Panc1 (cell line): ENCODE measurements around the gene TXNDC2.

ENCODE experiments used
- POLR2AphosphoS5 ChIP-seq: IDR thresholded peaks from 2 replicates; pipeline ENCODE4 v1.6.1; 2012; ENCODE audit warnings: mild to moderate bottlenecking, low read depth, low read length, moderate library complexity
- REST ChIP-seq, 2 experiments: IDR thresholded peaks; 2 replicates each; pipeline ENCODE4 v1.6.1; 2011 to 2012; ENCODE audit warnings: low read depth in 2 of 2, control low read depth in 1 of 2, low read length in 1 of 2, mild to moderate bottlenecking in 1 of 2, moderate library complexity in 1 of 2; ENCODE audit not compliant: insufficient read depth in 1 of 2
- SIN3A ChIP-seq: IDR thresholded peaks from 2 replicates; pipeline ENCODE4 v1.6.1; 2012; ENCODE audit warnings: low read depth, mild to moderate bottlenecking, low read length, moderate library complexity, borderline replicate concordance; ENCODE audit not compliant: insufficient read depth
- TCF7L2 ChIP-seq: IDR thresholded peaks from 2 replicates; pipeline ENCODE4 v1.6.1; 2011; ENCODE audit warnings: mild to moderate bottlenecking, low read depth, low read length, inconsistent platforms
- TF ChIP-seq, protein P1 (sequence below): fragments of 450-650 bp; IDR thresholded peaks from 2 replicates; pipeline ENCODE4 v1.5.1; 2017; ENCODE audit warnings: mild to moderate bottlenecking

GRCh38 chr18:9863282-9863681 lies 22.5 kb upstream of the TXNDC2 start:
- TF ChIP-seq REST (IDR thresholded peaks at IDR 0.05; ENCODE audit: insufficient read depth in 1 of 2, low read depth in 2 of 2, low read length in 1 of 2) = no peak
- TF ChIP-seq, protein P1, sequence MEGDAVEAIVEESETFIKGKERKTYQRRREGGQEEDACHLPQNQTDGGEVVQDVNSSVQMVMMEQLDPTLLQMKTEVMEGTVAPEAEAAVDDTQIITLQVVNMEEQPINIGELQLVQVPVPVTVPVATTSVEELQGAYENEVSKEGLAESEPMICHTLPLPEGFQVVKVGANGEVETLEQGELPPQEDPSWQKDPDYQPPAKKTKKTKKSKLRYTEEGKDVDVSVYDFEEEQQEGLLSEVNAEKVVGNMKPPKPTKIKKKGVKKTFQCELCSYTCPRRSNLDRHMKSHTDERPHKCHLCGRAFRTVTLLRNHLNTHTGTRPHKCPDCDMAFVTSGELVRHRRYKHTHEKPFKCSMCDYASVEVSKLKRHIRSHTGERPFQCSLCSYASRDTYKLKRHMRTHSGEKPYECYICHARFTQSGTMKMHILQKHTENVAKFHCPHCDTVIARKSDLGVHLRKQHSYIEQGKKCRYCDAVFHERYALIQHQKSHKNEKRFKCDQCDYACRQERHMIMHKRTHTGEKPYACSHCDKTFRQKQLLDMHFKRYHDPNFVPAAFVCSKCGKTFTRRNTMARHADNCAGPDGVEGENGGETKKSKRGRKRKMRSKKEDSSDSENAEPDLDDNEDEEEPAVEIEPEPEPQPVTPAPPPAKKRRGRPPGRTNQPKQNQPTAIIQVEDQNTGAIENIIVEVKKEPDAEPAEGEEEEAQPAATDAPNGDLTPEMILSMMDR = no peak
- no peak for TF ChIP-seq SIN3A
- TF ChIP-seq POLR2AphosphoS5 = 0 out of 2 replicates have a peak, but pooled peaks have one; percentile 42
- TF ChIP-seq TCF7L2 = no peak
